Caco-2 (cell line): Measurements from ENCODE around the gene KCNIP4. TPM values are rescaled to one million over a fixed set of nuclear protein-coding genes. Genes with fewer than 3 reads are reported as not detected.

Experiments
- BruUV-seq: library from RNA; stranded (reverse); fragments of 400-500 nt; replicated peaks from 2 replicates; lab custom pipeline; 2021; lab: Mats Ljungman, UMichigan
- CTCF ChIA-PET: fragments of 300-600 bp; sonication (Branson Sonifier 250); formaldehyde crosslinking; loops from one replicate; lab custom pipeline; 2022; ENCODE audit warnings: antibody characterized with exemption; lab: Charles Lee
- POLR2A ChIA-PET: fragments of 300-600 bp; sonication (Branson Sonifier 250); formaldehyde crosslinking; loops from one replicate; lab custom pipeline; 2022; ENCODE audit warnings: antibody characterized with exemption; lab: Charles Lee
- DNase-seq, 2 experiments: peaks; one replicate each; pipeline versions ENCODE4 v3.0.0 to v3.0.0-alpha.2; 2020 to 2022
- H3K27me3 ChIP-seq: replicated peaks from 2 replicates; pipeline ENCODE4 v1.6.0; 2011; ENCODE audit warnings: low read length; ENCODE audit not compliant: control insufficient read depth, insufficient read depth
- H3K36me3 ChIP-seq: 2 replicates; pipeline ENCODE4 v1.5.1; 2011; ENCODE audit warnings: low read length; ENCODE audit not compliant: control insufficient read depth, insufficient read depth
- H3K4me1 ChIP-seq: fragments of 250-450 bp; sonication (Bioruptor Pico); 2 replicates; pipeline ENCODE4 v1.5.1; 2020; ENCODE audit warnings: mild to moderate bottlenecking
- H3K4me3 ChIP-seq: 2 replicates; pipeline ENCODE4 v1.5.1; 2011; ENCODE audit warnings: low read depth, mild to moderate bottlenecking, control low read depth, low read length
- H3K9me3 ChIP-seq: fragments of 250-450 bp; sonication (Bioruptor Pico); 2 replicates; pipeline ENCODE4 v1.5.1; 2020; ENCODE audit warnings: mild to moderate bottlenecking, moderate library complexity
- H3K27ac Mint-ChIP-seq: one replicate; pipeline ENCODE4 v1.8.0; 2022; ENCODE audit warnings: mixed read lengths; ENCODE audit not compliant: unreplicated experiment
- H3K27me3 Mint-ChIP-seq: one replicate; pipeline ENCODE4 v1.8.0; 2022; ENCODE audit warnings: mixed read lengths; ENCODE audit not compliant: insufficient read depth, unreplicated experiment
- H3K36me3 Mint-ChIP-seq: one replicate; pipeline ENCODE4 v1.8.0; 2022; ENCODE audit warnings: mild to moderate bottlenecking, mixed read lengths; ENCODE audit not compliant: insufficient read depth, unreplicated experiment
- H3K4me1 Mint-ChIP-seq: one replicate; pipeline ENCODE4 v1.8.0; 2022; ENCODE audit warnings: low read depth, mixed read lengths; ENCODE audit not compliant: unreplicated experiment
- H3K4me3 Mint-ChIP-seq: one replicate; pipeline ENCODE4 v1.8.0; 2022; ENCODE audit warnings: mild to moderate bottlenecking, moderate library complexity, mixed read lengths; ENCODE audit not compliant: unreplicated experiment
- H3K9me3 Mint-ChIP-seq: one replicate; pipeline ENCODE4 v1.8.0; 2022; ENCODE audit warnings: mixed read lengths; ENCODE audit not compliant: unreplicated experiment
- CTCF ChIP-seq, 2 experiments: fragments of 200-600 bp in 1 of 2; IDR thresholded peaks; 1 replicate in 1 of 2; 2 replicates in 1 of 2; pipeline versions ENCODE4 v1.5.1 to v1.8.0; 2011 to 2022; ENCODE audit warnings: antibody characterized with exemption in 1 of 2, control low read depth in 1 of 2, inconsistent platforms in 1 of 2, low read depth in 1 of 2, low read length in 1 of 2, mild to moderate bottlenecking in 1 of 2, moderate library complexity in 1 of 2; ENCODE audit not compliant: insufficient read depth in 1 of 2, severe bottlenecking in 1 of 2, unreplicated experiment in 1 of 2
- intact Hi-C: fragments of 100-400 bp; cut with micrococcal nuclease; formaldehyde crosslinking; loops from one replicate; pipeline ENCODE4 v1.10.0; 2022; ENCODE audit not compliant: unreplicated experiment
- total RNA-seq: library from RNA; stranded (reverse); gene quantifications from 2 replicates; pipeline ENCODE4 v1.2.3, GENCODE V29; 2022

Gene KCNIP4
- total RNA-seq, 1 experiment from 2014 or later = not detected

GRCh38 chr4:21134994-21135393, 813.6 kb downstream of the KCNIP4 start:
- Histone ChIP-seq H3K4me1 (no peaks in the 10 kb centered on the region), H3K9me3 (no peaks in the 10 kb centered on the region), H3K27me3 (no peaks in the 10 kb centered on the region), H3K4me3 (no peak overlapping the region), H3K36me3 (no peaks in the 10 kb centered on the region)
- no peaks in the 10 kb centered on the region for H3K9me3 Mint-ChIP-seq
- no peaks in the 10 kb centered on the region for H3K36me3 Mint-ChIP-seq
- H3K27me3 Mint-ChIP-seq = peaks cover 12% of the 10 kb centered on the region
- CTCF ChIA-PET = no interaction called here
- no peak overlapping the region for H3K27ac Mint-ChIP-seq
- TF ChIP-seq CTCF (IDR thresholded peaks at IDR 0.05; ENCODE audit: insufficient read depth in 1 of 2, low read depth in 1 of 2, low read length in 1 of 2, severe bottlenecking in 1 of 2, unreplicated experiment in 1 of 2) = peak in 1 of 2 experiments; percentile 9
- intact Hi-C loops = loop anchor here (1.0 kb wide), 1 partner anchor 362 kb away; no protein-coding TSS in a partner anchor
- no TSS peak for BruUV-seq
- H3K4me3 Mint-ChIP-seq = no peak overlapping the region
- H3K4me1 Mint-ChIP-seq = no peaks in the 10 kb centered on the region
- POLR2A ChIA-PET = no interaction called here
- DNase-seq = peak in 1 of 2 experiments; percentile 11

GRCh38 chr4:21130606-21131005, 818.0 kb downstream of the KCNIP4 start:
- no peak overlapping the region for H3K4me3 Mint-ChIP-seq
- ChIA-PET CTCF (no interaction called here), POLR2A (no interaction called here)
- H3K4me3 ChIP-seq = no peak overlapping the region
- no peaks in the 10 kb centered on the region for H3K9me3 Mint-ChIP-seq
- H3K4me1 Mint-ChIP-seq = no peaks in the 10 kb centered on the region
- TF ChIP-seq CTCF (IDR thresholded peaks at IDR 0.05; ENCODE audit: insufficient read depth in 1 of 2, low read depth in 1 of 2, low read length in 1 of 2, severe bottlenecking in 1 of 2, unreplicated experiment in 1 of 2) = no peak
- H3K27ac Mint-ChIP-seq = no peak overlapping the region
- DNase-seq = no peak
- no peaks in the 10 kb centered on the region for H3K27me3 ChIP-seq
- H3K27me3 Mint-ChIP-seq = peaks cover 17% of the 10 kb centered on the region
- no peaks in the 10 kb centered on the region for H3K4me1 ChIP-seq
- BruUV-seq = no TSS peak
- no peaks in the 10 kb centered on the region for H3K9me3 ChIP-seq
- no peaks in the 10 kb centered on the region for H3K36me3 ChIP-seq
- intact Hi-C loops = no loop called here
- H3K36me3 Mint-ChIP-seq = no peaks in the 10 kb centered on the region

GRCh38 chr4:21126014-21126512, 822.5 kb downstream of the KCNIP4 start:
- H3K27ac Mint-ChIP-seq = no peak overlapping the region
- no peak overlapping the region for H3K4me3 Mint-ChIP-seq
- POLR2A ChIA-PET = no interaction called here
- no peaks in the 10 kb centered on the region for H3K9me3 ChIP-seq
- H3K27me3 Mint-ChIP-seq = peaks cover 6% of the 10 kb centered on the region
- no peaks in the 10 kb centered on the region for H3K36me3 ChIP-seq
- H3K9me3 Mint-ChIP-seq = peaks cover 9% of the 10 kb centered on the region
- no peaks in the 10 kb centered on the region for H3K27me3 ChIP-seq
- TF ChIP-seq CTCF (IDR thresholded peaks at IDR 0.05; ENCODE audit: insufficient read depth in 1 of 2, low read depth in 1 of 2, low read length in 1 of 2, severe bottlenecking in 1 of 2, unreplicated experiment in 1 of 2) = no peak
- H3K4me1 ChIP-seq = no peaks in the 10 kb centered on the region
- no TSS peak for BruUV-seq
- intact Hi-C loops = no loop called here
- H3K4me1 Mint-ChIP-seq = no peaks in the 10 kb centered on the region
- H3K36me3 Mint-ChIP-seq = no peaks in the 10 kb centered on the region
- no peak overlapping the region for H3K4me3 ChIP-seq
- CTCF ChIA-PET = no interaction called here
- DNase-seq = no peak
